ENCODE measurements around the gene ASCC3.

DNA sequence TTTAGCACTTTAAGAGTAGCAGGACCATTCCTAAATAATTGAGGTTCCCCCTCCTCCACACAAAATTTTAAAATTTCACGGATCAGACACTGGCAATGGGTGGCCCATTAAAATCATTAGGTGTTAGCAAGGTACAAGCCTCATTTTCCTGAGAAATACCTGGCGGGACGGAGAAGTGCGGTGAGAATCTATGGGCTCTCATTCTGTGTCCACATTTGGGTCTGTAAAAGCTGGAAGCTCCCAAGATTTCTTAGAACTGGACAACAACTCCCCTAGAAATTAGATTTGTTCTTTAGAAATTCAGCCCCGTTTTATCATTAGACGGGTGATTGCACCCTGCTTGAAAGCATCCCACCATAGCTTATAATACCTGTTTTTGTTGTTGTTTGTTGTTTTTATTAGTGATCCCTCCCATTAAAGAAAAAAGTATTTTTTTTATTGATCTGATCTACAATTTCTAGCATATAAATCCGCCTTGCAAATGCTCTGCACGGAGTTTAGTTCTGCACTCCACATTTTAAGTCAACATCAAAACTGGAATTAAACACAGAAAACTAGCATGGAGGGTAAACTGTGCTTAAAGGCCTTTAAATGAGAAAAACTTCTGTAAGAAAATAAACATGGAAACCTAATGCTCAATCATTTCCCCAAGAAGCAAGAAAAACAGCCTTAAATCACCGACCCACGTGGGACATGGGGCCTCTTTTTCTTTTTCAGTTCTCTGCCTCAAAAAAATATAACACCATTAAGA is 422.1 kb downstream of the ASCC3 start:
- TF ChIP-seq YY1 (IDR thresholded peaks at IDR 0.05; ENCODE audit: insufficient read depth, insufficient read length), result no peak
- TF ChIP-seq ZNF274 (IDR thresholded peaks at IDR 0.05; ENCODE audit: low read depth, low read length), result no peak
- TF ChIP-seq SUZ12 (IDR thresholded peaks at IDR 0.05; ENCODE audit: extremely low read depth, insufficient read depth, insufficient read length), result peak; percentile 24
